ENCODE measurements around the gene PI4KA.
A peak's percentile ranks its signal among the peaks of the same experiment; 100 is the strongest.

PI4KA gene

GRCh38 chr22:20788627-20789344 lies 69.8 kb downstream of the PI4KA start:
- Mint-ChIP-seq H3K4me1 (peaks cover 16% of the 10 kb centered on the region), H3K27ac (no peak overlapping the region), H3K36me3 (ENCODE audit: low read depth) (peaks cover 35% of the 10 kb centered on the region), H3K27me3 (ENCODE audit: low read depth) (peaks cover 3% of the 10 kb centered on the region), H3K9me3 (no peaks in the 10 kb centered on the region), H3K4me3 (no peak overlapping the region)
- no peak for TF ChIP-seq CTCF (IDR thresholded peaks at IDR 0.05; ENCODE audit: unreplicated experiment in 3 of 3)

DNA sequence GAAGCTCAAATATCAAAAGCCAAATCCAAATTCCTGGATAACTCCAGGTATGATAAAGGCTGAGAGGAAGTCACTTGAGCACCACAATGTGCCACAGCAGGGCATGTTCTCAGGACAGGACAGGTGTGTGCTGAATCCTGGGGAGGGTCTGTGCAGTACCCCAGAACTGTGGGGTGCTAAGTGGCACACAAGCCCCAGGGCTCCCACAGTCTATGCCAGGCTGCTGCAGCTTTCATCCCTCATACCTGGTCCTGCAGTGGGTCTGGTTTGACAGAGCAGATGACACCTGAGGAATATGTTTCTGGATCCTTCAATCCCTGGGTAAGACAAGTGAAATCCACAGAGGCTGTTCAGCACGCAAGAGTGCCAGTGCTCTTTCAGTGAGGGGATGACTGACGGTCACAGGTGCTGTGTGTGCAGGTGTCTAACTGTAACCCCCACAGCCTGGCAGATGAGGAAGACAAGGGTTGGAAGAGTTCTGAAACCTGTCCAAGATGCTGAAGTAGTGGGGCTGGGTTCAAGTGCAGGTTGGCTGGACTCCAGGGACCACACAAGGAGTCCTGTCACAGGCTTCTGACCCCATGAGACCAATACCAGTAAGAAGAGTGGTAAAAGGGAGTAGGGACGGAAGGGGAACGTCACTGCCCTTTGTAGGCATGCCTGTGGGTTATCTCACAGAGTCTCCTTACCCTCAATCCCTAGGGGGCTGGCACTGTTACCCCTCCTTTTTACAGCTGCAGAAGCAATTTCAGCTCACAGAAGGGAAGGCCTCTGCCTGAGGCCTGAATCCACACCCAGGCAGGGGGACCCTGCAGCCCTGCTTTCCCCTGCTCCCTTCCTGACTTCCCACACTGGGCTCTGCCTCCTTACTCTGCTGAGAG lies 70.6 kb downstream of the PI4KA start:
- peaks cover 3% of the 10 kb centered on the region for H3K27me3 Mint-ChIP-seq (ENCODE audit: low read depth)
- H3K4me1 Mint-ChIP-seq = peaks cover 16% of the 10 kb centered on the region

GRCh38 chr22:20787223-20787622 lies 71.4 kb downstream of the PI4KA start:
- H3K4me3 Mint-ChIP-seq = no peak overlapping the region
- no peaks in the 10 kb centered on the region for H3K9me3 Mint-ChIP-seq
- H3K27me3 Mint-ChIP-seq (ENCODE audit: low read depth) = peaks cover 1% of the 10 kb centered on the region
- TF ChIP-seq CTCF (IDR thresholded peaks at IDR 0.05; ENCODE audit: unreplicated experiment in 3 of 3) = no peak
- peaks cover 16% of the 10 kb centered on the region for H3K4me1 Mint-ChIP-seq
- peaks cover 29% of the 10 kb centered on the region for H3K36me3 Mint-ChIP-seq (ENCODE audit: low read depth)
- H3K27ac Mint-ChIP-seq = no peak overlapping the region

More for the DNA sequence above, 70.6 kb downstream of the PI4KA start:
- Mint-ChIP-seq H3K9me3 (no peaks in the 10 kb centered on the region), H3K4me3 (no peak overlapping the region), H3K27ac (no peak overlapping the region), H3K36me3 (ENCODE audit: low read depth) (peaks cover 35% of the 10 kb centered on the region)
- no peak for TF ChIP-seq CTCF (IDR thresholded peaks at IDR 0.05; ENCODE audit: unreplicated experiment in 3 of 3)

DNA sequence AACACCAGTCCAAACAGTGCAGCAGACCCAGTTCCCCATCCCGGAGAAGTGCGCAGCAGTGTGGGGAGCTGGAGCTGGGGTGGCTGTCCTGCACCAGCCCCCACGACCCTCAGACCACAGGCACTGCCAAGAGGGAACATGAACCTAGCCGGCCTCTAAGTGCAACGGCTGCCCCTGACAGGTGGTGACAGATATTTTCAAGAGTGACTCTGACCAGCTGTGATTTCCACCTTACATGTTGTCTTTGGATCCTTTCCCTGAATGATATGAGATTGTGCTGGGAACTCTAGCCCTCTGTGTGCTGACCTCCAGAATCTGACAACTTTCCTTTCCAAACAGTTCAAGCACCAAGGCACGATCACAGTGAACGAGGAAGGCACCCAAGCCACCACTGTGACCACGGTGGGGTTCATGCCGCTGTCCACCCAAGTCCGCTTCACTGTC lies 72.1 kb downstream of the PI4KA start:
- Mint-ChIP-seq H3K36me3 (ENCODE audit: low read depth) (peaks cover 27% of the 10 kb centered on the region), H3K27ac (peak overlapping the region in 1 of 3 experiments; percentile 47), H3K4me1 (peaks cover 16% of the 10 kb centered on the region), H3K4me3 (no peak overlapping the region), H3K9me3 (no peaks in the 10 kb centered on the region), H3K27me3 (ENCODE audit: low read depth) (no peaks in the 10 kb centered on the region)
- TF ChIP-seq CTCF (IDR thresholded peaks at IDR 0.05; ENCODE audit: unreplicated experiment in 3 of 3) = no peak

DNA sequence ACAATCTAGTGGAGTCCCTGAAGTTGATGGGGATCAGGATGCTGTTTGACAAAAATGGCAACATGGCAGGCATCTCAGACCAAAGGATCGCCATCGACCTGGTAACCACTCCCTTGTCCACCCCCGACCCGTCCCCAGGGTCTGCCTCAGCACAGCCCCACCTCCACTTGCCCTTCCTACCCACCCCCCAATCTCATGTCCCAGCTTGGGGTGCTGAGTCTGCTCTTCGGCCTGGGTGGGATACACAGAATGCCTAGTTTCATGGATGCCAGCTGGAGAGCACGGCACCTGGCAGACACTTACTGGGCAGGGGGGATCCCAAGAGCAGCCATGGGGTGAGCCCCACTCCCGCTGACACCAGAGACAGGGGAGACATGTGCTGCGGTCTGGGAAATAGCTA lies 72.6 kb downstream of the PI4KA start:
- H3K4me1 Mint-ChIP-seq = peaks cover 16% of the 10 kb centered on the region
- no peak overlapping the region for H3K27ac Mint-ChIP-seq
- H3K9me3 Mint-ChIP-seq = no peaks in the 10 kb centered on the region
- no peaks in the 10 kb centered on the region for H3K27me3 Mint-ChIP-seq (ENCODE audit: low read depth)
- peaks cover 24% of the 10 kb centered on the region for H3K36me3 Mint-ChIP-seq (ENCODE audit: low read depth)
- no peak overlapping the region for H3K4me3 Mint-ChIP-seq
- no peak for TF ChIP-seq CTCF (IDR thresholded peaks at IDR 0.05; ENCODE audit: unreplicated experiment in 3 of 3)

All from nephron (organoid).